D721Med (cell line): ENCODE results near the gene SELENOS.

Experiments
- DNase-seq: peaks from one replicate; pipeline ENCODE4 v3.0.0; 2011; ENCODE audit warnings: low spot score; ENCODE audit not compliant: insufficient read length
- FAIRE-seq: peaks from 2 replicates; lab custom pipeline; 2011; peaks lifted over from hg19 to GRCh38; lab: Jason Lieb, UNC
- CTCF ChIP-seq: IDR thresholded peaks from 2 replicates; pipeline ENCODE4 v1.5.1; 2012; ENCODE audit warnings: mild to moderate bottlenecking, control low read depth; ENCODE audit not compliant: insufficient read depth; ENCODE audit errors: missing control alignments

Gene SELENOS

DNA sequence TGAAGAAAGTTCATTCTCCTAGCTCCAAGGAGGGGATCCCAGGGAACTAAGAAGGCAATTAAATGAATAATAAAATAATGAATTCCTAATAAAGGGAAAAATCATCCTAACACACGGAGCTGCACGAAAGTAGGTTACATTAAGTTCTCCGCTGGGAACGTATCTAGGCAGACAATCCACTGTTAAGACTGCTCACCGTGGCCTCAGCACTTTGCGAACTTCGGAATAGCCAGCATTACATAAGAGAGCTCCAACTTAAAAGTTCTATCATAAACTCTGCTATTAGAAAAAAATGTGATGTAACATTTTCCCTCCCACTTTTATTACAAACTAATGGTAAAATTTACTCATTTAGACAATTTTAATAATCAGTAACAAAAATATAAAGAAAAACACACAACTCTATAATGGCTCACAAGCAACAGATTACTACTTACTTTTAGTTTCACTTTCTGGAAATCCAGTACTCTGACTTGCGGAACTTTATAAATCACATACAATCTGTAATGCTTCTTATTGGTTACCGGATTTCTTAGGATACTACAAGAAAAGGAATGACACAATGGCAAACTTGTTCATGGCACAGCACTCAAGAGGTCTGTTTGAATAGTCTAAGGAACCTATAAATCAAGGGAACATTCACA lies 9.3 kb upstream of the SELENOS start:
- TF ChIP-seq CTCF, result no peak

DNA sequence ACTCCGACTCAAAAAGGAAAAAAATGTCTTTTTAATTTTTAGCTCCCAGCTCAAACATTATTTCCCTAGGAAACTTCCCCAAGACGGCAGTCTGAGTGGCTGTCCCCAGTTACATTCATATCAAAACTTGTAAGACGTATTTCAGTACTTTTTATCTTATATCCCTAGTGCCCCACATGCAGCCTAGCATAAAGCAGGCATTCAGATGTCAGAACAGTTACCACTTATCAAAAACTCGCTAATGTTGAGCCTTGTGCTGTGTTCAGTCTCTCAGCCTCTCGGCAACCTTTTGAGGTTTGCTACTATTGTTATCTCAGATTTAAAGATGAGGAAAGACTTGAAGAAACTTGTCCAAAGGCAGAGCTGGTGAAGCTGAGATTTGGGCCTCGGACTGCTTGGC lies 6.6 kb upstream of the SELENOS start:
- DNase-seq (no peak), FAIRE-seq (no peak)
- TF ChIP-seq CTCF, result no peak

More for the DNA sequence above, 9.3 kb upstream of the SELENOS start:
- no peak for DNase-seq
- no peak for FAIRE-seq

GRCh38 chr15:101280007-101280406 lies 2.7 kb upstream of the SELENOS start:
- no peak for DNase-seq
- FAIRE-seq, result no peak
- no peak for TF ChIP-seq CTCF

DNA sequence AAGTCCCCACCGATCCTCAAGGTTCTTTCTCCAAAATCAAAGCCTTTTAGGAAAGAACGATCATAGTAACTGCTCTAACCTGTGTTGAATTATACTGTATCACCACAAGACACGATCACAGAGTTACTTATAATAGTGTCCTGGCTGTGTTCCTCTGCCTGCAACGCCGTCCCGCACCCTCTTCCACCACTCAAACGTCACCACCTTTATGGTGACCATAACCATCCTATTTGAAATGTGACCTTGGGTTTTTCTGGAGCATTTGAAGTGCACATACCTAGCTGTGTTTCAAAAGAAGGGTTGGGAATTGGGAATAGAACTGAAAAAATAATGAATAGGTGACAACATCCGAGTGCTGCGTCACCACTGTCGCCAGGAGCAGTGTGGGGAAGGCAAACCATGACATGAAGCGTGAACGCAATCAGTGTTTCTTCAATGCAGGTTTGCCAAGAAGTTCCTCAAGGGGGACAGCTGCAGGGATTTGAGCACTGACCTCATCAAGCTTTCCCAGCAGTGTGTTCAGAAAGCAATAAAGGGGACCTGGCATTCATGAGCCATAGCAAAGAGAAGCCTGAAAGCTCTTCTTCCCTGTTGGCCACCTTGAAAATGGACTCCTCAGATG lies 769 bp upstream of the SELENOS start:
- no peak for FAIRE-seq
- no peak for TF ChIP-seq CTCF

GRCh38 chr15:101276501-101277037 lies 716 bp downstream of the SELENOS start:
- DNase-seq (no peak), FAIRE-seq (no peak)
- TF ChIP-seq CTCF, result no peak

More for the DNA sequence above, 769 bp upstream of the SELENOS start:
- no peak for DNase-seq

- FAIRE-seq, result no peak
- no peak for TF ChIP-seq CTCF
- DNase-seq, result no peak
Observed at GRCh38 chr15:101275018-101275417, 2.3 kb downstream of the SELENOS start.

DNA sequence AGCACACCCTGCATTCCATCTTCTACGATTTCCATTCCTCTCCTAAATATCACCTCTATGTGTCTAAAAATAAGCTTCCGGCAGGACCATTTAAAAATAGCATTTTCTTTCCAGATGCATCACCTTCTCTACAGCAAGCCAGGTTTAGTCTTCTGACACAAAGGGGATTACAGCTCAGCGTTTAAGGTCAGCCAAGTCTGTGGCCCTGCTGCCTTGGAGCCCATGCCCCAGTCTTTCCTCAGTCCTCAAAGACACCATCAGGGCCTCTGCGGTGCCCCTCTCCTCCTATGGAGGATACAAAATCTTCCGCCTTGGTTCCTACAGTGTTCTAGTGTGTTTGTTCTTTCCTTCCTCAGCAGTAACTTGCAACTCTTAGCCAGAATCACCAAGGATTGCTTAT lies 3.8 kb downstream of the SELENOS start:
- no peak for FAIRE-seq
- DNase-seq, result no peak
- no peak for TF ChIP-seq CTCF
